B cell (primary cell): ENCODE results near the gene ZMIZ1. TPM values are rescaled to one million over a fixed set of nuclear protein-coding genes. Genes with fewer than 3 reads are reported as not detected.

Experiments used
- ATAC-seq: fragments of 200-7000 bp; cut with Tn5 transposase; one replicate; pipeline ENCODE4 v1.10.0; 2021; ENCODE audit warnings: low read depth, mild to moderate bottlenecking, moderate number of reproducible peaks, moderate library complexity
- CTCF ChIA-PET: fragments of 350-600 bp; sonication (Branson Sonifier 250); formaldehyde crosslinking; loops from one replicate; lab custom pipeline; 2021; ENCODE audit warnings: antibody characterized with exemption, inconsistent platforms; lab: Charles Lee
- POLR2A ChIA-PET: fragments of 350-600 bp; sonication (Branson Sonifier 250); formaldehyde crosslinking; loops from one replicate; lab custom pipeline; 2021; ENCODE audit warnings: antibody characterized with exemption; lab: Charles Lee
- DNase-seq: peaks from one replicate; pipeline ENCODE4 v3.0.0; 2013
- H2AFZ ChIP-seq: 2 replicates; pipeline ENCODE4 v1.6.1; 2012; ENCODE audit warnings: mild to moderate bottlenecking, low read depth, low read length; ENCODE audit not compliant: insufficient read depth, poor library complexity, severe bottlenecking
- H3K27ac ChIP-seq, 2 donors: 1 replicate in 1 of 2; 2 replicates in 1 of 2; pipeline ENCODE4 v1.5.1; 2012 to 2013; ENCODE audit warnings: low read length in 2 of 2, mild to moderate bottlenecking in 2 of 2, moderate library complexity in 1 of 2
- H3K27me3 ChIP-seq, 4 experiments: fragments of 200-600 bp in 1 of 4; sonication (generic) in 1 of 4; replicated peaks in 1 of 4; 1 replicate in 2 of 4; 2 replicates in 2 of 4; pipeline versions ENCODE4 v1.6.1 to v1.7.0; 2013 to 2016; ENCODE audit warnings: low read length in 3 of 4, mild to moderate bottlenecking in 2 of 4, mixed read lengths in 1 of 4, moderate library complexity in 1 of 4; ENCODE audit not compliant: insufficient read depth in 4 of 4, control insufficient read depth in 3 of 4; ENCODE audit errors: control extremely low read depth in 1 of 4
- H3K36me3 ChIP-seq, 2 experiments: replicated peaks in 1 of 2; 1 replicate in 1 of 2; 2 replicates in 1 of 2; pipeline versions ENCODE4 v1.6.1 to v1.7.1; 2013; ENCODE audit warnings: low read length in 1 of 2; ENCODE audit not compliant: insufficient read depth in 2 of 2, control insufficient read depth in 1 of 2; ENCODE audit errors: control extremely low read depth in 1 of 2, extremely low read depth in 1 of 2
- H3K4me1 ChIP-seq, 2 donors: fragments of 200-600 bp in 1 of 2; sonication (generic) in 1 of 2; 1 replicate in 1 of 2; 2 replicates in 1 of 2; pipeline versions ENCODE4 v1.5.1 to v1.6.1; 2013 to 2017; ENCODE audit warnings: low read length in 2 of 2; ENCODE audit not compliant: control insufficient read depth in 2 of 2, insufficient read depth in 2 of 2
- H3K4me2 ChIP-seq: replicated peaks from 2 replicates; pipeline ENCODE3; 2012; ENCODE audit warnings: mild to moderate bottlenecking, low read depth, low read length; ENCODE audit not compliant: poor library complexity, severe bottlenecking
- H3K4me3 ChIP-seq, 5 experiments: fragments of 200-600 bp in 1 of 5; sonication (generic) in 1 of 5; 1 replicate in 3 of 5; 2 replicates in 2 of 5; pipeline versions ENCODE4 v1.5.1 to v1.7.0; 2011 to 2016; ENCODE audit warnings: low read length in 4 of 5, mild to moderate bottlenecking in 4 of 5, low read depth in 2 of 5, control low read depth in 1 of 5, moderate library complexity in 1 of 5; ENCODE audit not compliant: insufficient read depth in 1 of 5; ENCODE audit errors: control extremely low read depth in 1 of 5, extremely low read depth in 1 of 5
- H3K79me2 ChIP-seq: fragments of 200-600 bp; sonication (generic); one replicate; pipeline ENCODE4 v1.6.0; 2016; ENCODE audit warnings: low read length; ENCODE audit not compliant: control insufficient read depth, insufficient read depth
- H3K9ac ChIP-seq: fragments of 200-600 bp; sonication (generic); 2 replicates; pipeline ENCODE4 v1.6.1; 2017; ENCODE audit warnings: mild to moderate bottlenecking, low read length, moderate library complexity
- H3K9me3 ChIP-seq, 3 donors: one replicate each; pipeline versions ENCODE4 v1.6.1 to v1.7.1; 2013; ENCODE audit warnings: low read length in 2 of 3; ENCODE audit not compliant: control insufficient read depth in 2 of 3, insufficient read depth in 1 of 3; ENCODE audit errors: control extremely low read depth in 1 of 3
- H4K20me1 ChIP-seq: 2 replicates; pipeline ENCODE4 v1.6.0; 2012; ENCODE audit warnings: mild to moderate bottlenecking, low read length; ENCODE audit not compliant: insufficient read depth, control insufficient read depth, poor library complexity, severe bottlenecking
- H3K27ac Mint-ChIP-seq: one replicate; pipeline ENCODE4 v1.8.0; 2021; ENCODE audit warnings: mixed read lengths
- H3K27me3 Mint-ChIP-seq: one replicate; pipeline ENCODE4 v1.8.0; 2021; ENCODE audit warnings: mixed read lengths
- H3K4me1 Mint-ChIP-seq: one replicate; pipeline ENCODE4 v1.8.0; 2021; ENCODE audit warnings: mixed read lengths
- H3K4me3 Mint-ChIP-seq: one replicate; pipeline ENCODE4 v1.8.0; 2021; ENCODE audit warnings: mixed read lengths
- H3K9me3 Mint-ChIP-seq: one replicate; pipeline ENCODE4 v1.8.0; 2022; ENCODE audit warnings: mixed read lengths; ENCODE audit not compliant: insufficient read depth
- CTCF ChIP-seq: fragments of 200-600 bp; IDR thresholded peaks from one replicate; pipeline ENCODE4 v1.8.0; 2022; ENCODE audit warnings: antibody characterized with exemption, mild to moderate bottlenecking
- EZH2 ChIP-seq: IDR thresholded peaks from 2 replicates; pipeline ENCODE4 v1.6.1; 2012; ENCODE audit warnings: borderline replicate concordance, low read depth, mild to moderate bottlenecking, moderate library complexity, low read length; ENCODE audit not compliant: insufficient read depth, poor library complexity, severe bottlenecking
- WGBS: methylation state at CpG from one replicate; pipeline ENCODE4 v1.1.5; 2013; ENCODE audit warnings: missing lambda C conversion rate; ENCODE audit not compliant: insufficient coverage; 5-methylcytosine and 5-hydroxymethylcytosine counted together
- intact Hi-C: fragments of 100-400 bp; cut with micrococcal nuclease; formaldehyde crosslinking; loops from one replicate; pipeline ENCODE4 v1.10.0; 2022
- polyA plus RNA-seq: library from polyadenylated mRNA; depleted of rRNA; stranded (reverse); fragments of >200 nt; gene quantifications from 2 replicates; pipeline ENCODE4 v1.2.3, GENCODE V29; 2012
- total RNA-seq, 2 donors: library from RNA; stranded (reverse); fragments of 120-200 nt in 1 of 2; gene quantifications; 1 replicate in 1 of 2; 2 replicates in 1 of 2; pipeline versions ENCODE4 v1.2.3 to v1.2.4, GENCODE V29; 2013 to 2022

ZMIZ1 gene
- total and polyA plus RNA-seq, 2 donors (not counting 1 experiment from before 2014, with no cell fraction given) = 14.3 to 64.9 TPM

- peaks cover 20% of the 10 kb centered on the region for H3K27me3 Mint-ChIP-seq
- WGBS = 25% methylated on average over 6 of the region's 6 CpGs
- ChIA-PET CTCF (no interaction called here), POLR2A (no interaction called here)
- H2AFZ ChIP-seq = no peak overlapping the region
- H3K4me2 ChIP-seq = no peak overlapping the region
- H3K27ac Mint-ChIP-seq = no peak overlapping the region
- ATAC-seq (no peak), DNase-seq (no peak)
- H3K9me3 ChIP-seq = no peaks in the 10 kb centered on the region
- H4K20me1 ChIP-seq = no peaks in the 10 kb centered on the region
- H3K4me3 Mint-ChIP-seq = no peak overlapping the region
- H3K79me2 ChIP-seq = peaks cover 3% of the 10 kb centered on the region
- H3K9ac ChIP-seq = no peak overlapping the region
- H3K27ac ChIP-seq = no peak overlapping the region
- peaks cover 0 to 12% (median under 1%) of the 10 kb centered on the region in 4 experiments for H3K27me3 ChIP-seq
- peaks cover 5% of the 10 kb centered on the region for H3K4me1 Mint-ChIP-seq
- TF ChIP-seq CTCF (no peak), EZH2 (no peak)
- intact Hi-C loops = no loop called here
- H3K9me3 Mint-ChIP-seq = no peaks in the 10 kb centered on the region
- H3K36me3 ChIP-seq = no peaks in the 10 kb centered on the region
- no peak overlapping the region for H3K4me3 ChIP-seq
- H3K4me1 ChIP-seq = peaks cover under 1 to 1% of the 10 kb centered on the region in 2 donors
Measured at GRCh38 chr10:79108728-79109127, 40.0 kb downstream of the ZMIZ1 start.

- Histone ChIP-seq H3K9me3 (no peaks in the 10 kb centered on the region), H3K79me2 (peaks cover 3% of the 10 kb centered on the region), H2AFZ (no peak overlapping the region), H4K20me1 (no peaks in the 10 kb centered on the region), H3K4me3 (no peak overlapping the region), H3K4me2 (no peak overlapping the region), H3K36me3 (no peaks in the 10 kb centered on the region), H3K27ac (no peak overlapping the region), H3K9ac (no peak overlapping the region), H3K27me3 (peaks cover 0 to 8% (median 3%) of the 10 kb centered on the region in 4 experiments), H3K4me1 (peaks cover 5 to 10% of the 10 kb centered on the region in 2 donors)
- CTCF ChIA-PET = no interaction called here
- TF ChIP-seq EZH2 (no peak), CTCF (no peak)
- Mint-ChIP-seq H3K27me3 (peaks cover 20% of the 10 kb centered on the region), H3K4me1 (peaks cover 11% of the 10 kb centered on the region), H3K4me3 (no peak overlapping the region), H3K9me3 (no peaks in the 10 kb centered on the region), H3K27ac (no peak overlapping the region)
- DNase-seq = no peak
- intact Hi-C loops = no loop called here
- ATAC-seq = no peak
- POLR2A ChIA-PET = no interaction called here
- WGBS = 94% methylated on average over 4 of the region's 5 CpGs
Measured at GRCh38 chr10:79111427-79111826, 42.7 kb downstream of the ZMIZ1 start.
